ENCODE measurements around the gene USF1. TPM values are rescaled to one million over a fixed set of nuclear protein-coding genes. Genes with fewer than 3 reads are reported as not detected.

Gene USF1, protein sequence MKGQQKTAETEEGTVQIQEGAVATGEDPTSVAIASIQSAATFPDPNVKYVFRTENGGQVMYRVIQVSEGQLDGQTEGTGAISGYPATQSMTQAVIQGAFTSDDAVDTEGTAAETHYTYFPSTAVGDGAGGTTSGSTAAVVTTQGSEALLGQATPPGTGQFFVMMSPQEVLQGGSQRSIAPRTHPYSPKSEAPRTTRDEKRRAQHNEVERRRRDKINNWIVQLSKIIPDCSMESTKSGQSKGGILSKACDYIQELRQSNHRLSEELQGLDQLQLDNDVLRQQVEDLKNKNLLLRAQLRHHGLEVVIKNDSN
- total RNA-seq: 50.4 TPM

DNA sequence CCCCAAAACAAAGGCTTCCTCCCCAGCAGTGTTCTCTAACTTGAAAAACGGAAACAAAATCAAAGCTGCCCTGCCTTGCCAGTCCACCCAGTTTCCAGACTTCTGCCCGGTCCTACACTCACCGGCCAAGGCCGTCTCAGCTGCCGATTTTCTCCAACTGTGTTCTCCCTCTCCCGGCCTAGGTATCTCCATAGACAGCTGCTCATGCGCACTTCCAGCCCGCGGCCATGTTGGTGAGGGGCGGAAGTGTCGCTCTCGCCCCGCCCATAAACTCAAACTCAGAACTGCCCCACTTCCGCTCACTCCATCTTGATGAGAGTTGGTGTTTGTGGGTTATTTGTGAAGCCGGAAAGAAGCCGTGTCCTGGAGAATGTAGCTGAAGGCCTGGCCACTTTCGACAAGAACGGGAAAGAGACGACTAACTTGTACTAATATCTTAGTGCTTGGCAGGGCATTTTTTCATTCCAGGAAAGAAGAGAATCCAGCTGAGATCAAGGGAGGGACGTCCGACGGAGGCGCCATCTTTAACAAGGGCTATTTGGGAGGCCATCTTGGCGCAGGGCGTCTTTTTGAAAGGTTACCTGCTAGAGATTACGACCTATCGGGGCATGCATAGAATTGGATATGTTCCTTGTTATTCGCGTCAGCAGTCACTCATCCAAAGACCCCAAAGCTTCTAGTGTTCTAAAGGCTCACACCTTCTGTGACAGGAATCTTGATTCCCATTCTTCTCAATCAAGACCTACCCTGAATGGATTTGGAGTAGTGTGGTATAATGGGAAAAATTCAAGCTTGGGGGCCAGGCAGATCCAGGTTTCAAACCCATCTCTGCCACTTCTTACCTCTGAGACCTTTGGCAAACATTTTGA lies at the start of gene USF1:
TSS of gene USF1 (minus strand) at position 242 of the 869 bp plus-strand sequence. CDS start 2,702 bp downstream, outside the sequence.
- peak; percentile 99 for DNase-seq

DNA sequence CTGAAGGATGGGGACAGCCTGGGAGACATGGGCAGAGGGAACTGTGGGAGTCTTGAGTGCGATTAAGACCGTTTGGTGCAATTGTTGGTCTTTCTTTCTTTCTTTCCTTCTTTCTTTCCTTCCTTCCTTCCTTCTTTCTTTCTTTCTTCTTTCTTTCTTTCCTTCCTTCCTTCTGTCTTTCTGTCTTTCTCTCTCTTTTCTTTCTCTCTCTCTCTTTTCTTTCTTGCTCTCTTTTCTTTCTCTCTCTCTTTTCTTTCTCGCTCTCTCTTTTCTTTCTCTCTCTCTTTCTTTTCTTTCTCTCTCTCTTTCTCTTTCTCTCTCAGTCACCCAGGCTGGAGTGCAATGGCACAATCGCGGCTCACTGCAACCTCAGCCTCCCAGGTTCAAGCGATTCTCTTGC lies 49.5 kb upstream of the USF1 start:
- DNase-seq: no peak

DNA sequence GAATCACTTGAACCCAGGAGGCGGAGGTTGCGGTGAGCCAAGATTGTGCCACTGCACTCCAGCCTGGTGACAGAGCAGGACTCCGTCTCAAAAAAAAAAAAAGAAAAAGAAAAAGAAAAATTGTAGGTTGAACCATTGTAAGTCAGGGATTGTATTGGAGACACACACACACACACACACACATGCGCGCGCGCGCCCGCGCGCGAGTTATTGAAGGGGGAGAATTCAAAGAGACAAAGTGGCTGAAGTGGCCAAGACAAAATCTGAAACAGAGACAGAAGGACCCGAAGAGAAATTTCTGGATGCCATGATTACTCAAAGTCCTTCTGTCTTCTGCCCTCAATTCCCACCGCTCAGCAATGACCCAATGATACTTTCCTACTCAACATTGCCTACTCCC lies 48.7 kb upstream of the USF1 start:
- DNase-seq: no peak

DNA sequence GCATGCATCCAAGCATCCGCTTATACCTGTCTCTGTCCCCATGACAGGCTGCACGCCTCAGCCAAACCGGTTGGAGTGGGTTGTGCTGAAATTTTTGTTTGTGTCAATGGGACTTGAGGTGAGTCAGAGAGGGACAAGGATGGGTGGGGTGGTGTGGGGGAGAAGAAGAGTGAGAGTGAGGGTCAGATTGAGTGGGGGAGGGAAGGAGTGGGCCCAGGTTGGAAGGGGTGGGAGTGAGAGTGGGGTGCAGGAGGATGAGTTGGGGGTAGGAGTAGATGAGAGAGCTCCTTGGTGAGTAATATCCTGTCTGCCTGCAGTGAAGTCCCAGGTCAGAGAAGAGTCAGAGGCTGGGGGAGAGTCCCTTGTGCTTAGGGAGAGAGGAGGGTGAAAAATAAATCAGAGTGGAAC lies 46.8 kb upstream of the USF1 start:
- DNase-seq: peak; percentile 36

DNA sequence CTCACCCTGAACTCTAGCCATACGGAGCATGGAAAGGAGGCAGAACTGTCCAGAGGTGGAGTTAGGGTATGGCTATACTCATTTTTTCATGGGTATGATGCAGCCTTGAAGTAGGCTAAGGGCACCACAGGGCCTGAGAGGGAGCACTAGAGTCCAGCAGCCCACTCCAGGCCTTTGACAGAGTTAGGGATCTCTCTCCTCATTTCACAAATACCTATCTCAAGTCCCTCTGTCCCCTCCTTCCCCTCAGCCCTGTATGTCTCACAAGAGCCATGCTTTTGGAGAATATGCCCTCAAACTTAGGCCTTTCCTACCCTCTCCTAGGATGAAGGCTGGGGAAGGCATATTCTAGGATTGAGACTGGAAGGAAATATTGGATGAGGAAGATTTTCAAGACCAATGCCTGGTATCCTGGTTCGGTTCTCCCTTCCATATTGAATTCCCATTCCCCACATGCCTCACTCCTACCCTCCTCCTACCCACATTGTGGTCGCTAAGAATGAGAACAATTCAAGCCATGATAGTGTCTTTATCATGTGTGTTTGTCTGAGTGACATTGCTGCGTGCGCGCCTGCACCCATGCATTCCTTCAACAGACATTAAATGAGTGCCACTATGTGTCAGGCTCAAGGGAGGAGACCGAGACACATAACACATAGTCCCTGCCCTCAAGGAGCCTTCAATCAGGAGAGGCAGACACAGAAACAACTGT lies 46.2 kb upstream of the USF1 start:
- DNase-seq: no peak

DNA sequence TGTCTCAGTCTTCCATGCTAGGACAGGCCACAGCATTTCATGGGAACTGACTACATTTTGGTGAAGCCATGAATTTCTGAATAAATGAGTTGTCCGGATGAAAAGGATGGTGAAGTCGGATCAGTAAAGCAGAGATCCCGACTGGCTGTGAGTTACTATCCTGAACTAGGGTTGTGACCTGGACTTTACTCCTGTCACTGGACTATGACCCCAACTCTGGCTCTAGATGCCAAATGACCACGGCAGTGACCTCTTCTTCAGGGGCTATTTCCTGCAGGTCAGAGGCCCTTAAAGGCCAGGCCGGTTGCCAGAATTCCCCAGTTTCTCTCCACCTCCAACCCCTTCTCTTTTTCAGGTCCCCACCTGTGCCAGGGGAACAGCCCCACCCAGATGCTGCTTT lies 45.3 kb upstream of the USF1 start:
- DNase-seq: no peak

DNA sequence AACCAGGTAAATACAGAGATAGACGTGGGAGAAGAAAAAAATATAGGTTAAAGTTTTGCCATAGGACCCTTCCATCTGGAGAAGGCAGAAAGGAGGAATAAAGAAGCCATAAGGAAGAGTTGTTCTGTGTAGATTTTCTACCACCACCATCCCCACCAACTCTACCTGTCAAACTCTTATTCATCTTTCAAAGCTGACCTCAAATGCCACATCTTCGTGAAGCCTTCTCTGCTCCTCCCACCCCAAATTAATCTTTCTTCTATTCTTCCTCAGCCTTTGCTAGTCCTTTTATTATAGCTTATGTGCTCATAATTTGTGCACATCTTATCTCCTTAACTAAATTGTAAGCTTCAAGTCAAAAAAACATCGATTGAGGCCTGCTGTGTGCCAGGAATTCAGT lies 44.8 kb upstream of the USF1 start:
- no peak for DNase-seq

DNA sequence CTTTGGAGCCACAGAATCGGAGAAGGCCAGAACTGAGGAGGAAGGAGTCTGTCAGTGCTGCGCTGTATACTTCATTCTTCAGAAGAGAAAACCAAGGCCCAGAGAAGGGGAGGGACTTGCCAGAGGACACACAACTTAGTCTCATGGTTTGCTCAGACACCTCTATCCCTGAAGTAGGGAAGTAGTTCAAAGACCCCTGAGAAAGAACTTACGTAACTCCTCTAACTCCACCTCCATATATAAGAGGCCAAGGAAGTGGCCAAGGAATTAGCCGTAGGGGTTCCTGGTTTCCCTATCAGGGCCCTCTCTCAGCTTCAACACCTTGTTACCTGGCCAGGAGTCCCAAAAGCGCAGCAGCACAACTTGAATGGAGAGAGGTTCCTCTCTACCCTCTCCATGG lies 44.2 kb upstream of the USF1 start:
- no peak for DNase-seq

DNA sequence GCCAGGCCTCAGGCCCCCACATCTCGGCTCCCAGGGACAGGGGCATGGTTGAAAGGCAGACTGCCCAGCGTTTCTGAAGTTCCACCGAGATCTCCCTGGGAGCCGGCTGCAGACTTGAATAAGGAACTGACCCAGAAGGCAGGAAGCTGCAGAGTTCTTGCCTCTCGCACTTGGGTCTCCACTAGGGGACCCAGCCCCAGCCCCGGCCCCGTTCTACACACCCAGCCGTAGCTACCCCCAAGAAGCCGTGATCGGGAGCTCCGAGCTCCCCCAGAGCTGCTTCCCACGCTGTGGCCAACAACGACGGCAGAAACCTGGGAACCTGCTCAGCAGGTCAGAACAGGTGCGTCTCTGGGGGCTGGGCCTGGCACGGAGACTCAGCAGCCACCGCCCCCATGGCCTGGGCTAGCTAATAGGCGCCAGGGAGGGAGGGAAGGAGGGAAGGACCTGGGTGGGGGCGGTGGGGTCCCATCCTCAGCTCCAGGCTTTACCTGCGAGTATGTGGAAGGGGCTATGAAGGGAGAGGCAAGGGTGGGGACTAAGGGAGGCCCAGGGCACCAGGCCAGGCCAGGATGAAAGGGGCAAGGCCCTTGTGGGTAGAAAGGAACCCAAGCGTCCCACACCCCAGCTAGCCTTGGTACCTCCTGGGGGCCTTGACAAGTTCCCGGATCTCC lies 43.6 kb upstream of the USF1 start, which contains the start of gene NECTIN4:
TSS of gene NECTIN4 (minus strand) at position 308 of the 674 bp plus-strand sequence. CDS start at position 46, 262 bp downstream.
- DNase-seq: peak; percentile 45

DNA sequence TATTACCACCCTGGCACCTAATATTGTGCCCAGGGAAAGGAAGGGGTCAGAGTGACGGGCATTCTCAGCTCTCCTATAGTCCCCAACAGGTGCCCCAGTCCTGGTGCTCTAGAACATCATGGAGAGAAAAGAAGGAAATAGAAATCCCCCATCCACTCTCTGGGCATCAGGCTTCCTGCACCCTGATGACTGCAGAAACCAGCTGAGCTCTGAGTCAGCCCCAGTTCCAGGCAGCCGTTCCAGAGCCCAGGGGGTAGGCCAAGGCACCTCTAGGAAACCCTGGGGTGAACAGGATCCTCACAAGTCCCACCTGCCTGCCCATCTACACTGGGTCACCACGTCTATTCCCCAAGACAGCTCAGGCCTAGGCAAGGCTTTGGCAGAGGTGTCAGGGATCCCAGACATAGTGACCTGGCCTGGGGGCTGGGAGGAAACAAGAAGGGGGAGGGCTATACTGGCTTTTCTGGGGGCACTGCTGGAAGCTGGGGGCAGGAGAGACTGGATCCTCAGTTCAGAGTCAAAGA lies 42.9 kb upstream of the USF1 start:
- no peak for DNase-seq

DNA sequence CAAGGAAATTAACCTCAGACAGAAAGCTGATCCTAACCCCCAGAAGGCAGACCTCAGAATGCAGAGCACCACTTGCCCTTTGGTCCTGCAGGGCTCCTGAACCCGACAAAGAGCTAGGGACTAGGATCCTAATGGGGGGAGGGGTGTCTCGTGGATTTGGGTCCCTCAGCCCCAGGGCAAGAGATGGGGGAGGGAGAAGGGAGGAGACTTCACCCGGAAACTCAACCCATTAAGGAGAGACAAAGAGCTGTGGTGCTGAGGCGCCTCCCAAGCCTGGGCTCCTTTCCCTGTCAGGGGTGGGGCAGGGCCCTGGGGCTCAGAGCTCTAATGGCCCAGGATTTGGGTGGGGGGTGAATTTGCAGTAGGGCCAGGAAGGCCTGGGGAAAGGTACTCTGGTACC lies 40.7 kb upstream of the USF1 start:
- DNase-seq: no peak

DNA sequence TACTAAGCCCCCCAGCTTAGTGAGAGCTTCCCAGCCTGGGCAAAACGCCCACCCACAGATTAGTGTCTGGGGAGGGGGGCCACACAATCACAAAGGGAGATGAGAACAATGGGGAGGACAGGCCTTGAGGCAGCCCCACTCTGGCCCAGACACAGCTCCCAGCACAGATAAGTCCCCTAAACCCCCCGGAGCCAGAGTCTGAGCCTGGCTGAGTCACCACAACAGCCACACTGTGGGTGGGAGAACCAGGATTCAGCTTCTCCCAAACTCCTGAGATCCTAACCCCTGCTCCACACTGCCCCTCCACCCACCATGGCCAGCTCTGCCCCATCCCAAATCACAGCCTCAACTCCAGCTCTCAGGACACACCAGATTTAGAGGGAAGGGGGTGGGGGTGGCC lies 39.4 kb upstream of the USF1 start:
- no peak for DNase-seq

DNA sequence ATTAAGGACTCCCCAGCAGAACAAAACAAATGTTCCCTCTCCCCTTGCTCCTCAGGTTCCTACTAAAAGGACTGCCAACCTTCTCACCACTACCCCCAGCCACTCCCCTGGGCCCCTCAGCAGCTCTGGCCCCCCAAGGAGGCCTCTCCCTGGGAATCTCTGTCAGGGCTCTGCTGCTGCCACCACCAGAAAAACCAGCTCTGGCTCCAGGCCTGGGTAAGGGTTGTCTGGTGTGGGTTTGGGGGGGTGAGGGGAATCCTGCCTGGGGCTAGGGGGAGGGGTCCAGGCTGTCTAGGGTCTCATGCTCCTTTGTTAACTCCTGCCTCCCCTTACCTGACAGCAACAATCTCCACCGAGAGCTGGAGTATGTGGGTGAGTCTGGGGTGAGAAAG lies 38.8 kb upstream of the USF1 start:
- peak; percentile 37 for DNase-seq

DNA sequence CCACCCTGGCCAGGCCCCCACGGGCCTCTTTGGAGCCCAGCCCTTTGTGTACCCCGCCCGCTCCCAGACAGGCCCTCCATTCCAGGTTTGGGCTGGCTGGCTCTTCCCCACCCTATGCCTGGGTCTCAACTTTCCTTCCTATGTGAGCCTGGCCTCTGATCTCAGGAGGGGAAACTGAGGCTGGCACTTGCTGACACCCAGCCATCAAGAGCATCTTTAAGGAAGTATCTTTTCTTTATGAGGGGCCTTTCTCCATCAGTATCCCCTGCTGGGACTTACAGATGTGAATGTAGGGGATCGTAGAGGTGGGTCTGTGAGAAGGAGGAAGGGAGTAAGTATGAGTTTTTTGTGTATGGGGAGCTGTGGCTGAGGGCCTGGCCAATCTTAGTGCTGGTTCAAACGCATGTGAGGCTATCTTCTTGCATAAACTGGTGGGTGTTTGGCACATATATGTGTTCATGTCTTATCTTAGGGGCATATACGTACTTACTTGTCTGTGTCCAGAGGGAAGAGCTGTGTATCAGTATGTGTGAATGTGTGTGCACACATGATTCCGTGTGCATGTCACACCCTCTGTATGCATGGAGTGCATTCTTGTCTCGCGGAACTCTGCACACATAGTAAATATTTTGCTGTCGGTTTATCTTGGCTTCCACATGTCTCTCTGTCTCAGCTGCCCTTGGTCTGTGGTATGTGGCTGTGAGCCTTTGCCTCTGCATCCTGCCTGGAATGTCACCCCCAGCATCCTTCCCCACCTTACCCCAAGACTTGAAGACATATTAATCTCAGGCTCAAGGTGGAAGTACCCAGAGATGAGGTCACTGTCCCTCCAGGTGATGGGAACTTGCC lies 38.2 kb upstream of the USF1 start:
- no peak for DNase-seq

DNA sequence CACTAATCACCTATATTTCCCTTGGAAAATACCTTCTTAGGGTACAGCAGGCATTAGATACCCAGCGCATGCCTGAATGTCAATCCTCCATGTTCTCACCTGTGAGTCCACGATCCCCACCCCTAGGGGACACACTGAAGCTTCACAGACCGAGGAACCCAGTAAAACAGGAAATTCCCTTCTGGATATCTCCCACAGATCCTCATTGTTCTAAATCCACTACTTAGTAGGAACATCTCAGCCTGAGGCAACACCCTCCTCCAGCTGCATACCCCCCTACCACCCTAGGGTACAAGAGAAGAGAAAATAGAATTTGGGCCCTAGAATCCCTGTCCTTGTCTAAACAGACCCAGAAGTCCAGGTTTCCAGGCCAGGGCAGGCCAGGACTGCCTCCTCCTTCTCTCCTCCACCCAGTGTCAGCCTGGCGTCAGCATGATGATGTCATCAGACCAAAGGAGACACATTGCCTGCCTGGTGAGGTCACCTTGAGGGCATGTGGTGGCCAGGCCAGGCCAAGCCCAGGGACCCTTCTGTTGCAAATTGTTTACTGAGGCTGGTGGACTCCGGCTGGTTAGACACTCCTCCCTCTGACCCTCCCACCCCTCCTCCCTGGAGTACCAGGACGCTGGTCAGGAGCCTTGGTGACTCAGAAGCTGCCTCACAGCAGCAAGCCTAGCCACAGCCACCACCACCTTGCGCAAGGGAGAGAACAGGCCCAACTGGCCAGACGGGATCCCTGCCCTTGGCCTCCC lies 37.4 kb upstream of the USF1 start:
- DNase-seq: no peak

DNA sequence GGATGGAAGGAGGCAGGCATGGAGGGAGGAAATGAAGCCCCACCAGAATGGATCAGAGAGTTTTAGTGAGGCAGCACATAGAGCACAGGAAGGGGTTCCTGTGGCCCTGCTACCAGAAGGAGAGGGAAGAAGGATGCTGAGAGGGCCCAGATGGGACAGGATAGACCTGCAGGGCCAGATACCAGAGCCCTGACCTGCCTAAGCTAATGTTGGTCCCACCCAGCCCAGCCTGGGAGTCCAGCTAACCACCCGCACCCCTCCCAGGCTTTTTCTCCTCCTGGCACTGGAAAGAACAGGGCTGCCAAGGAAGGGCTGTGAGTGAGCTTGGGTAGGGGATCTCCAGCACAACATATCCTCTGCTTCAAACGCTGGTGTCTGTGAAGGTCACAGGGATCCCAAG lies 36.7 kb upstream of the USF1 start:
- DNase-seq: no peak

DNA sequence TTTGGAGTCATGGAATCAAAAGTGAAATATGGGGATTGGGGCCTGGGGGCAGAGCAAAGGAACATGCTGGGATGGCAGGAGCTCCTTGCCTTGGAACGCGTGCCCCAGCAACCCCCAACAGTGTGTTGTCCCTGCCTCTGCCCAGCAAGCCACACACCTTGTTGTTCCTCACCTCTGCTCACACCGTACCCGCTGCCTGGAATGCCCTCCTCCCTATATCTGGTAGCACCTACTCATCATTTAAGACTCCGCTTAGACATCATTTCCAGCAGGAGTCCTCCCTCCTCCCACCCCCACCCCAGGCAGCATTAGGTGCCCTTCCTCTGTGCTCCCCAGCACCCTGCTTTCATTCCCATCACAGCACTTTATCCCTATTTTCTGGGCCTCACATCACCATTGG lies 35.7 kb upstream of the USF1 start:
- no peak for DNase-seq

DNA sequence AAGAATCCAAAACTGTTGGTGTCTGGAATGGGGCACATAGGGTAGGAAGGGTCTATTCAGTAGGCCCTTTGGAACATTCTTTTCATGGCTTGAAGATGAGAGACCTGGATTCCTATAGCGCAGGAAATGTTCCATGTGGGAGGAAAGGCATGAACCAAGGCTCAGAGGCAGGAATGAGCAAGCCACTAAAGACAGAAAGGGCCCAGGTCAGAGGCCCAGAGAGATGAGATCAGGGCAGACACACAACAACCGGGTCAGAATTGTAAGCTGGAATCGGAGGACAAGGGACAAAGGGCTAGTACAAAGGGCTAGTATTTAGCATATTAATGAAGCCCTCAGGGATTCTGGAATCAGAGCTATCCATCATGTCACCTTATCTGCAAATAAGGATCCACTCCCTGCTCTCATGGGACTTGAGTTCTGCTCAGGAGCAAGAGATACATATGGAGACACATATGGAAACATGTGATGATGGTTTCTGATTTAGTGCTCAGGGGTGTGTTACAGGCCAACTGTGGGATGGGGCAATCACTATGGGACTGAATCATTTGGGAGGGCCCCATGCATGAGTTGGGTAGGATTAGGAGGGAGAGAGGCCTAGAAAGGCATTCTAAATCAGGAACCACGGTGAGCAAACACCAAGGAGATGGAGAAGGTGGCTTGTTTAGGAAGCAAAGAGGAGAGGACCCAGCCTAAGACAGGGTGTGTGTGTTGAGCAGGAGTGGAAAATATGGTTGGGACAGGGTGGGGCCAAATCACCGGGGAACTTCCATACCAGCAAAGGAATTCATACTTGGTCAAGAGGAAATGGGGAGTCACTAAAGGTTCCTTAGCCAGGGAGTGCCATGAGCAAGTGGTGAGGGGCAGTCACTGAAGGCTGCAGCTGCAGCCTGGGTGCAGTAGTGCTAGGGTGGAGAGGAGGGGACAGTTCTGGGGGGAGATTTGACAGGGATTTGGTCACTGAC lies 34.9 kb upstream of the USF1 start:
- no peak for DNase-seq

Data from tongue (tissue), 2 donors.